ENCODE measurements around the gene TAAR5.

Gene TAAR5

DNA sequence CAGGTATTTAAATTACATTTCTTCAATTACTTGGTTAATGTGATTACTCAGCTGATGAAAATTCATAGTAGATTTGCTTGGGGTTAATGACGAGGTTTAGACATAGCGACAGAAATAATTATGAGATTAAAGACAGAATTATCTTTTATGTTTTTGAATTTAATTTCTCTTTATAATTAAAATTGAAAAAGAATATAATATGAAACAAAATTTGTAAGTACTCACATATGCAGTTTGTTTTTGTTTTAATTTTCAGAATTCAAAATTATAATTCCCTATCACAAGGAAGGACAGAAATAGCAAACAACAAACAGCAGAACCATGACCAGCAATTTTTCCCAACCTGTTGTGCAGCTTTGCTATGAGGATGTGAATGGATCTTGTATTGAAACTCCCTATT, 37.2 kb downstream of the TAAR5 start, which contains the start of gene TAAR8:
TSS of gene TAAR8 (plus strand) at position 301 of the 400 bp plus-strand sequence. CDS start at position 322, 21 bp downstream.
- no peak for TF ChIP-seq JUND (IDR thresholded peaks at IDR 0.05; ENCODE audit: low read depth)
- in situ Hi-C loops (cut with HindIII; ENCODE audit: low pct_unique_long_range_greater_than_20kb, low sequenced_read_pairs) = no loop called here
- no peak for DNase-seq (ENCODE audit: low read depth in 1 of 2, low spot score in 1 of 2)

DNA sequence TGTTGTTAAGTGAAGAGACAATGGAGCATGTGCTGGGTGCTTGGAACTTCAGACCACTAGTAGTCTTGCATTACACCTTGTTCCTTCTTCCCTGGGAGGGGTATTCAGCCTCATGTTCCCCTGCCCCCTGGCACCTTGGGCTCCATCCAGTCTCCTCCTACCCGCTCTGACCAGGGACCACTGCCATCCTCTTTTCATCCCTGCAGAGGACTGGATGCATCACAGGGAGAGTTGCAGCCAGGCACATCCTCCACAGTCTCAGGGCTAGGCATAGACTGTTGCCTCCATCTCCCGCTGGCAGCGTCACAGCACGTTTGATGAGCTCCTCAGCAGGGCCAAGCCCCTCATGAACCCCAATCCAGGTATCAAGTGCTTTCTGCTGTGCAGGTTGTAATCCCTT, 38.3 kb downstream of the TAAR5 start:
- in situ Hi-C loops (cut with HindIII; ENCODE audit: low pct_unique_long_range_greater_than_20kb, low sequenced_read_pairs) = no loop called here
- TF ChIP-seq JUND (IDR thresholded peaks at IDR 0.05; ENCODE audit: low read depth) = no peak
- no peak for DNase-seq (ENCODE audit: low read depth in 1 of 2, low spot score in 1 of 2)

DNA sequence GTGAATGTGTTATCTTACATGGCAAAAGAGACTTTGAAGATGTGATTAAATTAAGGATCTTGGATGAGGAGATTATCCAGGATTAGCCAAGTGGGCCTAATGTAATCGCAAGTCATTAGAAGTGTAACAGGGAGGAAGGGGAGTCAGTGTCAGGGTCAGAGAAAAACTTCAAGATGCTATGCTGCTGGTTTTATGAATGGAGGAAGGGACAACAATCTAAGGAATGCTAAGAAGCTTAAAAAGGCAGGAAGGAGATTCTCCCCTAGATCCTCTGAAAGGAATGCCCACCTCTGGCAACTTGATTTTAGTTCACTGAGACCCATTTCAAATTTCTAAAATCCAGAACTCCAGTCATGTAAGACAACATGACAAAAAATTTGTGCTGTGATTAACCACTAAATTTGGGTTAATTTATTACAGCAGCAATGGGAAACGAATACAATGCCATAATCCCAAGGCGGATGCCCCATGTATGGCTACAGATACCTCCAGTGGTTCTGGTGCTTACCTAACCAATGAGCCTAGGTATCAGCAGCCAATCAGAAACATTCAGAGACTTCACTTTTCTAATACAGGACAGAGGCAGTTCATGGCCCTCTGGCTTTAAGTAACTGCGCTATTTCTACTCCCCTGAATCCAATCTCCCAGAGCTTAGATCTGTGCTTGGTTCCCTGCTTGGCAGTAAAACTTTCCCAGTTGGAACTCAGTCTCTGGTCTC, 40.6 kb downstream of the TAAR5 start:
- no peak for DNase-seq (ENCODE audit: low read depth in 1 of 2, low spot score in 1 of 2)
- no peak for TF ChIP-seq JUND (IDR thresholded peaks at IDR 0.05; ENCODE audit: low read depth)
- in situ Hi-C loops (cut with HindIII; ENCODE audit: low pct_unique_long_range_greater_than_20kb, low sequenced_read_pairs) = no loop called here

- in situ Hi-C loops (cut with HindIII; ENCODE audit: low pct_unique_long_range_greater_than_20kb, low sequenced_read_pairs) = no loop called here
- TF ChIP-seq JUND (IDR thresholded peaks at IDR 0.05; ENCODE audit: low read depth) = no peak
- no peak for DNase-seq (ENCODE audit: low read depth in 1 of 2, low spot score in 1 of 2)
These were observed 44.7 kb downstream of the TAAR5 start for GRCh38 chr6:132544826-132545225.

Measured in T47D (cell line).